Measurements from ENCODE around the gene PTPRB. TPM values are rescaled to one million over a fixed set of nuclear protein-coding genes. Genes with fewer than 3 reads are reported as not detected.

PTPRB gene
- total RNA-seq, 2 experiments from 2014 or later, result not detected

GRCh38 chr12:70604662-70605061 is 32.6 kb downstream of the PTPRB start:
- no peaks in the 10 kb centered on the region for H3K4me1 Mint-ChIP-seq (ENCODE audit: low read depth)
- H3K4me1 ChIP-seq (ENCODE audit: insufficient read depth, low read length), result peaks cover 4% of the 10 kb centered on the region
- no peak for ATAC-seq (ENCODE audit: poor library complexity)

GRCh38 chr12:70603044-70603443 is 34.2 kb downstream of the PTPRB start:
- no peak for ATAC-seq (ENCODE audit: poor library complexity)

More at GRCh38 chr12:70604662-70605061, 32.6 kb downstream of the PTPRB start:
- peaks cover 71% of the 10 kb centered on the region for H3K27me3 Mint-ChIP-seq
- no peaks in the 10 kb centered on the region for H3K9me3 Mint-ChIP-seq
- no peak overlapping the region for H3K27ac Mint-ChIP-seq
- no peak for DNase-seq
- H3K4me3 Mint-ChIP-seq, result no peak overlapping the region
- H3K27ac ChIP-seq (ENCODE audit: low read depth in 1 of 2, low read length in 2 of 2), result no peak overlapping the region
- TF ChIP-seq CTCF (IDR thresholded peaks at IDR 0.05), result no peak
- H3K27me3 ChIP-seq (ENCODE audit: control insufficient read depth in 1 of 2, insufficient read depth in 2 of 2, low read length in 2 of 2), result peaks cover 7 to 12% of the 10 kb centered on the region in 2 experiments
- CTCF ChIA-PET, result no interaction called here
- H3K4me3 ChIP-seq (ENCODE audit: low read length), result no peak overlapping the region
- POLR2A ChIA-PET, result no interaction called here
- intact Hi-C loops (cut with DNase I, micrococcal nuclease), result no loop called here
- no peaks in the 10 kb centered on the region for H3K36me3 ChIP-seq (ENCODE audit: insufficient read depth, low read length)
- no peaks in the 10 kb centered on the region for H3K36me3 Mint-ChIP-seq (ENCODE audit: low read depth)
- H3K9me3 ChIP-seq (ENCODE audit: control insufficient read depth in 1 of 2, insufficient read depth in 1 of 2, low read length in 2 of 2), result no peaks in the 10 kb centered on the region

GRCh38 chr12:70598467-70599193 is 38.6 kb downstream of the PTPRB start:
- Mint-ChIP-seq H3K9me3 (no peaks in the 10 kb centered on the region), H3K27me3 (peaks cover 35% of the 10 kb centered on the region), H3K4me3 (no peak overlapping the region), H3K36me3 (ENCODE audit: low read depth) (no peaks in the 10 kb centered on the region), H3K27ac (no peak overlapping the region), H3K4me1 (ENCODE audit: low read depth) (no peaks in the 10 kb centered on the region)
- intact Hi-C loops (cut with DNase I, micrococcal nuclease), result loop anchor here in 1 of 2 experiments (10.0 kb wide), 1 partner anchor 1146 kb away; no protein-coding TSS in a partner anchor
- POLR2A ChIA-PET, result no interaction called here
- ATAC-seq (ENCODE audit: poor library complexity), result no peak
- CTCF ChIA-PET, result no interaction called here
- no peak for TF ChIP-seq CTCF (IDR thresholded peaks at IDR 0.05)
- Histone ChIP-seq H3K4me3 (ENCODE audit: low read length) (no peak overlapping the region), H3K27me3 (ENCODE audit: control insufficient read depth in 1 of 2, insufficient read depth in 2 of 2, low read length in 2 of 2) (no peaks in the 10 kb centered on the region), H3K36me3 (ENCODE audit: insufficient read depth, low read length) (no peaks in the 10 kb centered on the region), H3K27ac (ENCODE audit: low read depth in 1 of 2, low read length in 2 of 2) (no peak overlapping the region), H3K9me3 (ENCODE audit: control insufficient read depth in 1 of 2, insufficient read depth in 1 of 2, low read length in 2 of 2) (no peaks in the 10 kb centered on the region), H3K4me1 (ENCODE audit: insufficient read depth, low read length) (no peaks in the 10 kb centered on the region)
- DNase-seq, result no peak

More at GRCh38 chr12:70603044-70603443, 34.2 kb downstream of the PTPRB start:
- Histone ChIP-seq H3K27me3 (ENCODE audit: control insufficient read depth in 1 of 2, insufficient read depth in 2 of 2, low read length in 2 of 2) (no peaks in the 10 kb centered on the region), H3K4me1 (ENCODE audit: insufficient read depth, low read length) (no peaks in the 10 kb centered on the region), H3K9me3 (ENCODE audit: control insufficient read depth in 1 of 2, insufficient read depth in 1 of 2, low read length in 2 of 2) (no peaks in the 10 kb centered on the region), H3K36me3 (ENCODE audit: insufficient read depth, low read length) (no peaks in the 10 kb centered on the region), H3K27ac (ENCODE audit: low read depth in 1 of 2, low read length in 2 of 2) (no peak overlapping the region), H3K4me3 (ENCODE audit: low read length) (no peak overlapping the region)
- Mint-ChIP-seq H3K36me3 (ENCODE audit: low read depth) (no peaks in the 10 kb centered on the region), H3K27ac (no peak overlapping the region), H3K4me1 (ENCODE audit: low read depth) (no peaks in the 10 kb centered on the region), H3K9me3 (no peaks in the 10 kb centered on the region), H3K27me3 (peaks cover 56% of the 10 kb centered on the region), H3K4me3 (no peak overlapping the region)
- no peak for TF ChIP-seq CTCF (IDR thresholded peaks at IDR 0.05)
- DNase-seq, result no peak
- intact Hi-C loops (cut with DNase I, micrococcal nuclease), result no loop called here
- ChIA-PET CTCF (no interaction called here), POLR2A (no interaction called here)
